ENCODE data around the gene TENT4B. TPM values are rescaled to one million over a fixed set of nuclear protein-coding genes. Genes with fewer than 3 reads are reported as not detected.
A peak's percentile ranks its signal among the peaks of the same experiment; 100 is the strongest.
"Not testable (repeated sequence)": the region's sequence is repeated elsewhere in the genome, so short reads cannot be mapped to it uniquely, and the experiment has no call there.

The TENT4B gene
- total RNA-seq, 1 donor from 2014 or later = 10.9 TPM

- Mint-ChIP-seq H3K27ac (peak overlapping the region; percentile 80), H3K4me3 (no peak overlapping the region), H3K36me3 (no peaks in the 10 kb centered on the region), H3K27me3 (ENCODE audit: low read depth) (no peaks in the 10 kb centered on the region), H3K9me3 (no peaks in the 10 kb centered on the region), H3K4me1 (peaks cover 27% of the 10 kb centered on the region)
- TF ChIP-seq, protein P1, sequence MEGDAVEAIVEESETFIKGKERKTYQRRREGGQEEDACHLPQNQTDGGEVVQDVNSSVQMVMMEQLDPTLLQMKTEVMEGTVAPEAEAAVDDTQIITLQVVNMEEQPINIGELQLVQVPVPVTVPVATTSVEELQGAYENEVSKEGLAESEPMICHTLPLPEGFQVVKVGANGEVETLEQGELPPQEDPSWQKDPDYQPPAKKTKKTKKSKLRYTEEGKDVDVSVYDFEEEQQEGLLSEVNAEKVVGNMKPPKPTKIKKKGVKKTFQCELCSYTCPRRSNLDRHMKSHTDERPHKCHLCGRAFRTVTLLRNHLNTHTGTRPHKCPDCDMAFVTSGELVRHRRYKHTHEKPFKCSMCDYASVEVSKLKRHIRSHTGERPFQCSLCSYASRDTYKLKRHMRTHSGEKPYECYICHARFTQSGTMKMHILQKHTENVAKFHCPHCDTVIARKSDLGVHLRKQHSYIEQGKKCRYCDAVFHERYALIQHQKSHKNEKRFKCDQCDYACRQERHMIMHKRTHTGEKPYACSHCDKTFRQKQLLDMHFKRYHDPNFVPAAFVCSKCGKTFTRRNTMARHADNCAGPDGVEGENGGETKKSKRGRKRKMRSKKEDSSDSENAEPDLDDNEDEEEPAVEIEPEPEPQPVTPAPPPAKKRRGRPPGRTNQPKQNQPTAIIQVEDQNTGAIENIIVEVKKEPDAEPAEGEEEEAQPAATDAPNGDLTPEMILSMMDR (IDR thresholded peaks at IDR 0.05; ENCODE audit: unreplicated experiment) = no peak
- no peak for DNase-seq (ENCODE audit: low spot score in 2 of 2, unreplicated experiment in 2 of 2)
These were observed 81.9 kb downstream of the TENT4B start for GRCh38 chr16:50234771-50235556.

GRCh38 chr16:50235581-50235980 lies 82.5 kb downstream of the TENT4B start:
- Mint-ChIP-seq H3K4me3 (no peak overlapping the region), H3K9me3 (no peaks in the 10 kb centered on the region), H3K4me1 (peaks cover 27% of the 10 kb centered on the region), H3K27me3 (ENCODE audit: low read depth) (no peaks in the 10 kb centered on the region), H3K36me3 (no peaks in the 10 kb centered on the region), H3K27ac (peak overlapping the region; percentile 80)
- no peak for DNase-seq (ENCODE audit: low spot score in 2 of 2, unreplicated experiment in 2 of 2)
- TF ChIP-seq, protein P1 (IDR thresholded peaks at IDR 0.05; ENCODE audit: unreplicated experiment) = no peak

- Mint-ChIP-seq H3K4me1 (peaks cover 27% of the 10 kb centered on the region), H3K27ac (no peak overlapping the region), H3K9me3 (no peaks in the 10 kb centered on the region), H3K4me3 (no peak overlapping the region), H3K27me3 (ENCODE audit: low read depth) (peaks cover 1% of the 10 kb centered on the region), H3K36me3 (no peaks in the 10 kb centered on the region)
- TF ChIP-seq, protein P1 (IDR thresholded peaks at IDR 0.05; ENCODE audit: unreplicated experiment) = no peak
- no peak for DNase-seq (ENCODE audit: low spot score in 2 of 2, unreplicated experiment in 2 of 2)
These were observed 85.2 kb downstream of the TENT4B start for GRCh38 chr16:50238314-50238713.

DNA sequence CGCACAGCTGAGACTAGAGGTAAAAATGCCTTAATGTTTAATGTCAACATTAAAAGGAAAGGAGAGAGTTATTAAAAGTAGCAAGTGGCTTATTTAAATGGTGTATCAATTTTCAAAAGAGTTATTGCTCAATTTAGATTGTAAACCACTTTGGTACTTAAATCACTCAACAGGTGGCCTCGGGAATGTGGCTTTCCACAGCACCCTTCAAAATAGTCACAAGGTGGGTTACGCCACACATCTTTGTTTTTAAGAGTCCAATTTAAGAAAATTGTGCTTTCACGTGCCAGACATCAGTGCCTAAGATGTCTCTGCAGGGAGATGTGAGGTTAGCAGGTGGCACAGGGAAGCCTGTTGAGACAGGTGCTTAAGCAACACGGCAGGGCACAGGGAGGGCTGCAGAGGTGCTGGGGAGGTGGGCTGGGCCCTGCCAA lies 85.8 kb downstream of the TENT4B start:
- Mint-ChIP-seq H3K36me3 (no peaks in the 10 kb centered on the region), H3K27ac (no peak overlapping the region), H3K27me3 (ENCODE audit: low read depth) (peaks cover 1% of the 10 kb centered on the region), H3K9me3 (no peaks in the 10 kb centered on the region), H3K4me1 (peaks cover 25% of the 10 kb centered on the region), H3K4me3 (no peak overlapping the region)
- TF ChIP-seq, protein P1 (IDR thresholded peaks at IDR 0.05; ENCODE audit: unreplicated experiment) = no peak
- no peak for DNase-seq (ENCODE audit: low spot score in 2 of 2, unreplicated experiment in 2 of 2)

DNA sequence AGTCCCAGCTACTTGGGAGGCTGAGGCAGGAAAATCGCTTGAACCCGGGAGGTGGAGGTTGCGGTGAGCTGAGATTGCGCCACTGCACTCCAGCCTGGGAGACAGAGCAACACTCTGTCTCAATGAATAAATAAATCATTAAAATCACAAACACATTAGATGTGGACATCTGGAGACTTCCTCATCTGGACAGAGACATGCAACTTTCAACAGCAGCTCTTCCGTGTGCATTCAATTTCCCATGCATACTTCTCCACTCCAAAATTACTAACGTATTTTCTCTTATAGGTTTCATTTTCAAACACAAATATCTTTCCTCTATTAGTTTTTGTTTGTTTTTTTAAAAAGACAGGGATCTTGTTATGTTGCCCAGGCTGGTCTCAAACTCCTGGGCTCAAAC lies 89.9 kb downstream of the TENT4B start:
- not testable (repeated sequence) for DNase-seq (ENCODE audit: low spot score in 2 of 2, unreplicated experiment in 2 of 2); H3K27ac Mint-ChIP-seq; H3K36me3 Mint-ChIP-seq; H3K9me3 Mint-ChIP-seq; H3K27me3 Mint-ChIP-seq (ENCODE audit: low read depth); H3K4me3 Mint-ChIP-seq
- peaks cover 13% of the 10 kb centered on the region for H3K4me1 Mint-ChIP-seq

DNA sequence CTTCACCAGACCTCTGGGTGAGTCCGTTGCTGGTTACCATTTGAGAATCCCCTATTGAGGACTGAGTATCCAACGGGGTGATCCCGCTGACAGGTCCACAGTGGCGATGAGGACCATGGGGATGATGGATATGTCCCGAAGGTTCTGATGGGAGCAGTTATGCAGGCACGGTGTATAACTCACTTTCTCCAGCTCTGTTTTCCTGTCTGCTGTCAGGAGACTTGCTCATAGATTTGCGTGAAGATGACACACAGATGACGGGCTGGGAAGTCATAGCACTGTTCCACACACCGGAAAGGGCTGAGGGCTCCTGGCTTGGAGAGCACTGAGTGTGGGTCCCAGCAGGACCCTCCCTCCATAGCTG lies 91.0 kb downstream of the TENT4B start:
- peaks cover 6% of the 10 kb centered on the region for H3K27me3 Mint-ChIP-seq (ENCODE audit: low read depth)

More for the DNA sequence above, 91.0 kb downstream of the TENT4B start:
- Mint-ChIP-seq H3K27ac (no peak overlapping the region), H3K36me3 (no peaks in the 10 kb centered on the region), H3K4me3 (no peak overlapping the region), H3K9me3 (no peaks in the 10 kb centered on the region), H3K4me1 (peaks cover 11% of the 10 kb centered on the region)
- no peak for DNase-seq (ENCODE audit: low spot score in 2 of 2, unreplicated experiment in 2 of 2)
- TF ChIP-seq, protein P1 (IDR thresholded peaks at IDR 0.05; ENCODE audit: unreplicated experiment) = no peak
